ENCODE results near the gene FOXD1.

GRCh38 chr5:73469878-73470277, 21.3 kb upstream of the FOXD1 start:
- TF ChIP-seq CTCF (IDR thresholded peaks at IDR 0.05 in 2 of 3, conservative IDR thresholded peaks at IDR 0.05 in 1 of 3; ENCODE audit: insufficient read depth in 2 of 3, low read depth in 1 of 3, low read length in 3 of 3), result no peak
- no peak for TF ChIP-seq MYC (IDR thresholded peaks at IDR 0.05; ENCODE audit: low read depth, low read length)
- no peak for TF ChIP-seq MYC (CRISPR knock-in tag; IDR thresholded peaks at IDR 0.05; ENCODE audit: borderline replicate concordance, low read depth)
- TF ChIP-seq KAT7 (CRISPR knock-in tag; IDR thresholded peaks at IDR 0.05; ENCODE audit: borderline replicate concordance), result no peak
- no peak for TF ChIP-seq SMARCE1 (IDR thresholded peaks at IDR 0.05)
- TF ChIP-seq NR1H2 (CRISPR knock-in tag; IDR thresholded peaks at IDR 0.05), result no peak
- TF ChIP-seq FOSL1 (tag; conservative IDR thresholded peaks at IDR 0.05), result no peak
- no peak for TF ChIP-seq RAD21 (CRISPR knock-in tag; conservative IDR thresholded peaks at IDR 0.05 in 1 of 2, IDR thresholded peaks at IDR 0.05 in 1 of 2)
- TF ChIP-seq CEBPB (tag; IDR thresholded peaks at IDR 0.05), result no peak
- TF ChIP-seq ZFP36 (IDR thresholded peaks at IDR 0.05; ENCODE audit: low read depth, low read length, partially characterized antibody), result no peak
- no peak for TF ChIP-seq HOMEZ (CRISPR knock-in tag; IDR thresholded peaks at IDR 0.05)
- no peak for TF ChIP-seq NR3C1 (CRISPR knock-in tag; IDR thresholded peaks at IDR 0.05)

Data from K562 (cell line).